NCI-H510A (cell line): ENCODE results near the gene IL17C.

Experiments used
- DNase-seq: peaks from one replicate; lab custom pipeline; 2025; lab: John Stamatoyannopoulos, UW

The IL17C gene

GRCh38 chr16:88646345-88647034, 8.1 kb downstream of the IL17C start:
- no peak for DNase-seq

- DNase-seq, result no peak
These were observed 9.1 kb downstream of the IL17C start for GRCh38 chr16:88647178-88648070.

GRCh38 chr16:88649195-88649923, 11.0 kb downstream of the IL17C start:
- no peak for DNase-seq

- DNase-seq, result no peak
These were observed 11.8 kb downstream of the IL17C start for GRCh38 chr16:88649924-88650748.

GRCh38 chr16:88650749-88651275, 12.4 kb downstream of the IL17C start, which contains the start of gene CYBA:
CYBA (minus strand) TSS chr16:88651053; CDS start chr16:88651013, 40 bp downstream.
- DNase-seq, result no peak

- DNase-seq, result peak; percentile 64
These were observed 13.1 kb downstream of the IL17C start for GRCh38 chr16:88651276-88651988.

GRCh38 chr16:88651989-88652761, 13.8 kb downstream of the IL17C start:
- no peak for DNase-seq

- no peak for DNase-seq
These were observed 14.3 kb downstream of the IL17C start for GRCh38 chr16:88652762-88653063.

GRCh38 chr16:88653101-88653500, 14.7 kb downstream of the IL17C start:
- DNase-seq, result no peak

- DNase-seq, result no peak
These were observed 15.4 kb downstream of the IL17C start for GRCh38 chr16:88653596-88654362.

- DNase-seq, result no peak
These were observed 16.1 kb downstream of the IL17C start for GRCh38 chr16:88654363-88655052.

GRCh38 chr16:88655053-88655732, 16.8 kb downstream of the IL17C start:
- no peak for DNase-seq

GRCh38 chr16:88655733-88656281, 17.4 kb downstream of the IL17C start:
- DNase-seq, result no peak

- no peak for DNase-seq
These were observed 18.1 kb downstream of the IL17C start for GRCh38 chr16:88656291-88656980.

GRCh38 chr16:88657371-88657770, 19.0 kb downstream of the IL17C start:
- DNase-seq, result no peak

- no peak for DNase-seq
These were observed 20.3 kb downstream of the IL17C start for GRCh38 chr16:88658714-88659113.

GRCh38 chr16:88659160-88659559, 20.8 kb downstream of the IL17C start:
- DNase-seq, result no peak
